Endothelial cell of umbilical vein (primary cell): ENCODE measurements around the gene SNX19. TPM values are rescaled to one million over a fixed set of nuclear protein-coding genes. Genes with fewer than 3 reads are reported as not detected.

Source experiments
- BruUV-seq: library from RNA; stranded (reverse); fragments of 400-500 nt; replicated peaks from 2 replicates; lab custom pipeline; 2021; lab: Mats Ljungman, UMichigan
- CTCF ChIA-PET: fragments of 300-600, 350-600 bp; sonication (Branson Sonifier 250); formaldehyde crosslinking; loops from one replicate; lab custom pipeline; 2021; ENCODE audit warnings: antibody characterized with exemption, inconsistent platforms; lab: Charles Lee
- POLR2A ChIA-PET: fragments of 300-600, 350-600 bp; sonication (Branson Sonifier 250); formaldehyde crosslinking; loops from one replicate; lab custom pipeline; 2021; ENCODE audit warnings: antibody characterized with exemption, inconsistent platforms; lab: Charles Lee
- DNase-seq: peaks from one replicate; pipeline ENCODE4 v3.0.0-alpha.2; 2011; ENCODE audit warnings: low read depth, low spot score
- FAIRE-seq: peaks from 2 replicates; lab custom pipeline; 2011; peaks lifted over from hg19 to GRCh38; lab: Jason Lieb, UNC
- H2AFZ ChIP-seq: 2 replicates; pipeline ENCODE4 v1.6.0; 2012; ENCODE audit warnings: low read depth, low read length, control low read depth, inconsistent platforms
- H3K27ac ChIP-seq: 2 replicates; pipeline ENCODE4 v1.5.1; 2011; ENCODE audit warnings: low read depth, mild to moderate bottlenecking, control low read depth, low read length, moderate library complexity; ENCODE audit not compliant: insufficient read depth
- H3K27me3 ChIP-seq, 2 experiments: 2 replicates each; pipeline versions ENCODE4 v1.6.0 to v1.6.1; 2011; ENCODE audit warnings: low read length in 2 of 2, mixed read lengths in 1 of 2; ENCODE audit not compliant: control insufficient read depth in 2 of 2, insufficient read depth in 2 of 2
- H3K36me3 ChIP-seq, 2 experiments: 2 replicates in 1 of 2; 3 replicates in 1 of 2; pipeline ENCODE4 v1.5.1; 2011; ENCODE audit warnings: low read length in 2 of 2, mild to moderate bottlenecking in 1 of 2, moderate library complexity in 1 of 2; ENCODE audit not compliant: control insufficient read depth in 2 of 2, insufficient read depth in 2 of 2; ENCODE audit errors: extremely low read depth in 1 of 2
- H3K4me1 ChIP-seq: 3 replicates; pipeline ENCODE4 v1.5.1; 2011; ENCODE audit warnings: mild to moderate bottlenecking, low read length; ENCODE audit not compliant: control insufficient read depth, insufficient read depth; ENCODE audit errors: extremely low read depth
- H3K4me2 ChIP-seq: 2 replicates; pipeline ENCODE4 v1.6.1; 2011; ENCODE audit warnings: low read length, control low read depth, mixed read lengths; ENCODE audit not compliant: insufficient read depth
- H3K4me3 ChIP-seq, 3 experiments: fragments of 200-600 bp in 1 of 3; sonication (generic), shearing (Covaris generic) in 1 of 3; replicated peaks in 1 of 3; 2 replicates each; pipeline ENCODE4 v1.5.1; 2011 to 2016; ENCODE audit warnings: control low read depth in 3 of 3, low read length in 3 of 3, mild to moderate bottlenecking in 2 of 3, inconsistent platforms in 1 of 3, low read depth in 1 of 3, moderate library complexity in 1 of 3; ENCODE audit not compliant: insufficient read depth in 1 of 3
- H3K79me2 ChIP-seq: 2 replicates; pipeline ENCODE4 v1.6.0; 2012; ENCODE audit warnings: low read length, inconsistent platforms; ENCODE audit not compliant: control insufficient read depth, insufficient read depth
- H3K9ac ChIP-seq: replicated peaks from 2 replicates; pipeline ENCODE3; 2011; ENCODE audit warnings: low read length, control low read depth; ENCODE audit not compliant: insufficient read depth; ENCODE audit errors: extremely low read depth
- H3K9me1 ChIP-seq: replicated peaks from 3 replicates; pipeline ENCODE4 v1.6.0; 2011; ENCODE audit warnings: mild to moderate bottlenecking, low read length; ENCODE audit not compliant: control insufficient read depth, insufficient read depth; ENCODE audit errors: extremely low read depth
- H3K9me3 ChIP-seq: replicated peaks from 2 replicates; pipeline ENCODE4 v1.5.1; 2012; ENCODE audit warnings: low read length, inconsistent platforms; ENCODE audit not compliant: control insufficient read depth, insufficient read depth
- H4K20me1 ChIP-seq: replicated peaks from 2 replicates; pipeline ENCODE3; 2011; ENCODE audit warnings: mild to moderate bottlenecking, low read length; ENCODE audit not compliant: control insufficient read depth, insufficient read depth; ENCODE audit errors: extremely low read depth
- CTCF ChIP-seq, 2 donors: IDR thresholded peaks; 1 replicate in 1 of 2; 2 replicates in 1 of 2; pipeline ENCODE4 v1.5.1; 2011; ENCODE audit warnings: low read length in 2 of 2, mild to moderate bottlenecking in 2 of 2, moderate library complexity in 2 of 2, control low read depth in 1 of 2, inconsistent platforms in 1 of 2, low read depth in 1 of 2; ENCODE audit not compliant: insufficient read depth in 1 of 2; ENCODE audit errors: extremely low read depth in 1 of 2
- EZH2 ChIP-seq: IDR thresholded peaks from 2 replicates; pipeline ENCODE4 v1.6.1; 2012; ENCODE audit warnings: borderline replicate concordance, low read depth, mild to moderate bottlenecking, moderate library complexity, low read length, inconsistent platforms; ENCODE audit not compliant: severe bottlenecking
- FOS ChIP-seq: IDR thresholded peaks from 2 replicates; pipeline ENCODE4 v1.6.1; 2011; ENCODE audit warnings: mild to moderate bottlenecking, low read length, moderate library complexity, borderline replicate concordance; ENCODE audit not compliant: insufficient read depth
- GATA2 ChIP-seq: IDR thresholded peaks from 2 replicates; pipeline ENCODE4 v1.7.0; 2011; ENCODE audit warnings: low read depth, mild to moderate bottlenecking, moderate library complexity, mixed read lengths, low read length; ENCODE audit not compliant: insufficient read length, insufficient read depth
- JUN ChIP-seq: IDR thresholded peaks from 2 replicates; pipeline ENCODE4 v1.6.1; 2011; ENCODE audit warnings: borderline replicate concordance, low read depth; ENCODE audit not compliant: insufficient read length, insufficient read depth
- MAX ChIP-seq: IDR thresholded peaks from 2 replicates; pipeline ENCODE4 v1.6.1; 2011; ENCODE audit not compliant: insufficient read depth, insufficient read length
- MYC ChIP-seq: IDR thresholded peaks from one replicate; pipeline ENCODE4 v1.6.1; 2011; ENCODE audit warnings: mild to moderate bottlenecking, low read depth, low read length
- POLR2A ChIP-seq: IDR thresholded peaks from 2 replicates; pipeline ENCODE4 v1.6.1; 2012; ENCODE audit warnings: low read depth, mild to moderate bottlenecking, control low read depth, low read length
- POLR2AphosphoS5 ChIP-seq: IDR thresholded peaks from 2 replicates; pipeline ENCODE4 v1.6.1; 2012; ENCODE audit warnings: low read depth, mild to moderate bottlenecking, control low read depth, low read length, moderate library complexity; ENCODE audit not compliant: insufficient read depth
- dilution Hi-C: fragments of 300-500 bp; cut with MboI; formaldehyde crosslinking; loops from one replicate; pipeline ENCODE4 v1.15.0; 2019; ENCODE audit warnings: low sequenced_read_pairs; ENCODE audit not compliant: extremely low pct_ligation_motif_present
- intact Hi-C: fragments of 100-400 bp; cut with micrococcal nuclease; formaldehyde crosslinking; loops from one replicate; pipeline ENCODE4 v1.10.0; 2022
- polyA plus RNA-seq, 4 experiments: library from polyadenylated mRNA; depleted of rRNA in 3 of 4; stranded (reverse) in 3 of 4; unstranded in 1 of 4; fragments of >200 nt; gene quantifications; 2 replicates each; pipeline versions ENCODE4 v1.2.1 to v1.2.3, GENCODE V29; 2011 to 2012; ENCODE audit warnings: missing spikeins in 1 of 4
- total RNA-seq: library from RNA; stranded (reverse); gene quantifications from 2 replicates; pipeline ENCODE4 v1.2.3, GENCODE V29; 2021

The SNX19 gene
- total and polyA plus RNA-seq, 2 donors (not counting 3 experiments of a cell fraction or from before 2014, with no cell fraction given): 37.4 to 49.8 TPM

DNA sequence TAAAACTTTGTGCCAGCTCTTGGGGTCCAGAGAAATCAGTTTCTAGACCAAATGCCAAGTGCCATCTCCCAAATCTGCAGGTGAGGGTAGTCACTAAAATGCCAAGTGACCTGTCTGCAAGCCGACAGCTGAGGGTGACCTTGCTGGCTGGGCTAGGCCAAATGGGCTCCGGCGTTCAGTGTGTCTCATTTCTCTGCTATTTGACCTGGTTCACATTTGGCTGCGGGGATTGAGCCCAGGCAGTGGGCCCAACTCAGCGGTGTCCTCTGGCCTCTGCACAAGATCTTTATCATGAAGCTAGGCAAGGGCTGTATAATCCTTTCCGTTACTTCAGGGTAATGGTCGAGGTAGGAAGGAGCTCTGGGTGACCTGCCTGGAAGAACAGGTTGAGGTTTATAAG is 87.5 kb downstream of the SNX19 start:
- Histone ChIP-seq H3K79me2 (no peaks in the 10 kb centered on the region), H3K4me1 (no peaks in the 10 kb centered on the region), H3K36me3 (no peaks in the 10 kb centered on the region), H4K20me1 (no peaks in the 10 kb centered on the region), H3K27ac (no peak overlapping the region), H3K4me2 (no peak overlapping the region), H3K27me3 (peaks cover 0 to 2% of the 10 kb centered on the region in 2 experiments), H3K9me1 (no peaks in the 10 kb centered on the region), H2AFZ (no peak overlapping the region), H3K9me3 (no peaks in the 10 kb centered on the region), H3K9ac (no peak overlapping the region), H3K4me3 (no peak overlapping the region)
- ChIA-PET POLR2A (no interaction called here), CTCF (interaction anchor here (1.3 to 4.0 kb wide), 4 partner anchors 12 to 397 kb away, joined by 4 to 55 read pairs (median 14); no protein-coding TSS in a partner anchor)
- DNase-seq (no peak), FAIRE-seq (no peak)
- dilution Hi-C loops (no loop called here), intact Hi-C loops (loop anchor here (5.0 kb wide), 1 partner anchor 91 kb away; no protein-coding TSS in a partner anchor)
- no TSS peak for BruUV-seq
- TF ChIP-seq FOS: no peak
- no peak for TF ChIP-seq POLR2AphosphoS5
- no peak for TF ChIP-seq MAX
- TF ChIP-seq POLR2A: no peak
- TF ChIP-seq GATA2: no peak
- TF ChIP-seq JUN: no peak
- no peak for TF ChIP-seq EZH2
- no peak for TF ChIP-seq CTCF (IDR thresholded peaks at IDR 0.05; ENCODE audit: extremely low read depth in 1 of 2, insufficient read depth in 1 of 2, low read depth in 1 of 2, low read length in 2 of 2)
- no peak for TF ChIP-seq MYC
